Hindlimb muscle (tissue), 1 donor: ENCODE results near the gene FAM3B. TPM values are rescaled to one million over a fixed set of nuclear protein-coding genes. Genes with fewer than 3 reads are reported as not detected.

Experiments
- DNase-seq: peaks from one replicate; pipeline ENCODE4 v3.0.0-alpha.2; 2013
- polyA plus RNA-seq: library from polyadenylated mRNA; unstranded; fragments of 120-200 nt; gene quantifications from one replicate; pipeline ENCODE4 v1.2.1, GENCODE V29; 2013; ENCODE audit not compliant: insufficient read length

FAM3B gene
- polyA plus RNA-seq, 1 donor, result not detected

DNA sequence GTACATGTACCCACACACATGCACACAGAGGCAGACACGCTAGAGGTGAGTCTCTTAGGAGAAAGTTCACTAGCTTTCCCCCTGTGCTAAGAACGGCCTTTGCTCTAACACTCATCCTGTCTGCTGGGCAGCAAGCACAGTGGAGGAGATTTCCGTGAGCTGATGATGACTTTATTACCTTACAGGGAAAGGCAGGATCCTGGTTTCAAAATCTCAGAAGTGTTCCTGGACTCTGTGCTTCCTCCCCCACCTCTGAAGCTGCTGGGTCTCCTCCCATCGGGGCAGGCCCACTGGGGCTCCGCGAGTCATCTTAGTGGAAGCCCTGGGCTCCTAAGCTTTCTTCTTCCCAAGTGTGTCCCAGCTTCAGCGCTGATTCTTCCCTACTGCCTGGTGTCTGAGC lies 2.7 kb downstream of the FAM3B start:
- DNase-seq, result no peak

DNA sequence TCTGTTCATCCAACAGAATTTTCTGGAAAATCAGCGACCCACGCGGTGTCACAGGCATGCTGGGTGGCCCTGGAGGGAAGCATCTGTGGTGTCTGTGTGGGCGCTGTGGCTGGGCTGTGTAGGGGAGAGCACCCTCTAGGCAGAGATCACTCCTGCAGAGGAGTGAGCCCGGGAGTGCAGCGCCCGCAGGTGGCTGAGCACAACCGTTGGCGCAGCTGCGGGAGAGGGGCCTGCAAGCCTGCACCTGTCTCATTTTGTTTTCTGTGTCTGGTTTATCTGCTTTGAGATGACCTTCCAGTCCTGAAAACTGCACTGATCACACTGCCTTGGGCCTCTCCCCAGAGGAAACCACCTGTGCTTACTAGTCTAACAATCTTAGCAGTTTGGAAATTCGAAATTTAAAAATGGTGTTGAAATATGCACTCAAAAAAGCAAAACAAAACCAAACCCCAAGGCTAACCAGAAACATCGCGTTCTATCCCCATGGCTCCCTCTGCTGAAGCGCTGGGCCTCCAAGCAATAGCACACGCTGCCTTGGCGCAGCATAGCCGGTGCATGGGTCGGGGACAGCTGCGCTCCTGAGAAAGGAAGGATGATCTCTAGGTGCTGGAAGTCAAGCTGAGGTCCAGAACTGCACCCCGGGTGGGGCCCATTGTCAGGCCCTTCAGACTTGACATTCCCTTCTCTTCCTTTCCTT lies 4.8 kb downstream of the FAM3B start:
- DNase-seq, result no peak

DNA sequence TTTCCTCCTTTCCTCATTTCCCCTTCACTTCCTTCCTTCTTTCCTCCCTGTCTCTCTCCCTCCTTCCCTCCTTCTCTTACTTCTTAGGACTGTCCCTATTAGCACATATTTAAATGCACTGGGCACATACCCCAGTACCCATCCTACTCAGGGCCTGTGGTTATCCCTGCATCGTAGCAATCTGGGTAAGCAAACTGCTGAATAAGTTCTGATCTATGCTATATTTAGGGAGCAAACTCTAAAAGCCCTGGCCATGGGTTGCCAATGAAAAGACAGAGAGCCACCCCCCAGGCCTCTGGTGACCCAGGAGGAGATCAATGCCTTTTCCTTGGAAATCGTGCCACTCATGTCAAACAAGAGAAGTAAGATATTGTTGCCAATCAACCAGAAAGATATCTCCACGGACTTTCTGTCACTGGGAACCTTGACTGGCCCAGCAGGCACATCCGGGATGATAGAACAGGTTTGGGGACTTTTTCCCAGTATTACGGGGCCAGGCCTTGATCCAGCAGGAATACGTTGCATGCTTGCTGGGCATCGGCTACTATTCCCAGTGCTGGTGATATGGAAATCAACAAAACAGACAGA lies 5.4 kb downstream of the FAM3B start:
- DNase-seq, result no peak

DNA sequence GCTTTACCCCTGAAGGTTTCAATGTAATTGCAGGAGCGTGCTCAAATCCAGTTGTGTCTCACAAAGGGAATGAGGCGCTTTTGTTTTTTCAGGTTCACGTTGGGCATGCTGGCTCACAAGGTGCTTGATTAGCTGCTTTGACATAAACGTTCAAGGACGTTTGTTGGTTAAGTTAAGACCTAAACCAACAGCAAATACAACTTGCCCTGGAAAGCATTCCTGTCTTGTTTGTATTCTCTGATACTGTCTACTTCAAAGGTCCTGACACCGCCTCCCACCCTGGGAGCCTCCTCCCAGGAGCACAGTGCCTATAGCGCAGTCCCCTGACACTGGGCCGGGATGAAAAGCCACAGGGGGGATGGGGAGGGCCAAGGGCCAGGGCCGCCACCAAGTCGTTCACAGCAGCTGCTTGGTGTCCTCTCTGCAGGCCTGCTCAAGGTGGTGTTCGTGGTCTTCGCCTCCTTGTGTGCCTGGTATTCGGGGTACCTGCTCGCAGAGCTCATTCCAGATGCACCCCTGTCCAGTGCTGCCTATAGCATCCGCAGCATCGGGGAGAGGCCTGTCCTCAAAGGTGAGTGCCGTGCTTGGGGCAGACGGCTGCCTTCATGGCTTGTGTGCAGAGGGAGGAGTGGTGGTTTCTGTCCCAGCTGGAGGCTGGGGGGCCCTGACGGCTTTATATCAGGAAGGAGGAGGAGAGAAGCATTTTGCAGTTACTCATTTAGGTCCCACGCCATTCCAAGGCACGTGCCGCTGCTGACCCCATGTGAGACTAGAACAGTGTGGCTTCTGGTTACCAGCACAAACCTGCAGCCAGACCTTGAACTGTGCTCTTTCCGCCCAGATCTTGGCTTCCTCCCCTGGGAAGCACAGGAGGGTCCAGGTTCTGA lies 6.1 kb downstream of the FAM3B start:
- DNase-seq, result no peak

DNA sequence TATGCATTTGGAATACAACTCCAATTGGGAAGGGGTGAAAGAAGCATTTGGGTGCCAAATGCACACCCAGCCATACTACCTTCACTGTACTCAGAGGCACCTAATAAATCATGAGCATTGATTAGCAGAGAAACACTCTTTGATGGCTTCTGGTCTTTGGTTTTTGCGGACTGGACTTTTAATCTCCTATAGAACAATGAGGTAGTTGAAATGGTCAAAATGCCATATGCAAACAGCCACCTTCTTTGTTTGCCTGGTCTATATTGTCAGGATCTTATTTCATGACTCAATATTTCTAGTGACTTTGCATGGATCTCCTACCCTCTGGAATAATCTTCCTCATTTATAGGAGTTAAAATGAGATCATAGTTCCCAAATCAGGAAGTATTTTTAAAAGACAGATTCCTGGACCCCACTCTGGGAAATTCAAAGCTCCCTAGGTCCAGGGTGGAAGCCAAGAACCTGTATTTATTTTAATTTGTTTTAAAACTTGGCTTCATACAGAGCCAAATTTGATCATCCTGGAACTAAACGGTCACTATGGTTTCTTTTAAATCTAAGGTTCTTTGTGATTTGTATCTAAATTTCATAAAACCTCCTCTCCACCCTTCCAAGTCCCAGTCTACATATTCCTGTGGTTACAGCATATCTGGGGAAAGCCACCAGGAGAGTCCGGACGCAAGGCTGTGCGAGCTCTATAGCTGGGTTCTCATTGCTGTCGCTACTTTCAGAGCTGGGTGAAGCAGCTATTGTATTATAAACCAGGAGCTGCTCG lies 8.7 kb downstream of the FAM3B start:
- no peak for DNase-seq

DNA sequence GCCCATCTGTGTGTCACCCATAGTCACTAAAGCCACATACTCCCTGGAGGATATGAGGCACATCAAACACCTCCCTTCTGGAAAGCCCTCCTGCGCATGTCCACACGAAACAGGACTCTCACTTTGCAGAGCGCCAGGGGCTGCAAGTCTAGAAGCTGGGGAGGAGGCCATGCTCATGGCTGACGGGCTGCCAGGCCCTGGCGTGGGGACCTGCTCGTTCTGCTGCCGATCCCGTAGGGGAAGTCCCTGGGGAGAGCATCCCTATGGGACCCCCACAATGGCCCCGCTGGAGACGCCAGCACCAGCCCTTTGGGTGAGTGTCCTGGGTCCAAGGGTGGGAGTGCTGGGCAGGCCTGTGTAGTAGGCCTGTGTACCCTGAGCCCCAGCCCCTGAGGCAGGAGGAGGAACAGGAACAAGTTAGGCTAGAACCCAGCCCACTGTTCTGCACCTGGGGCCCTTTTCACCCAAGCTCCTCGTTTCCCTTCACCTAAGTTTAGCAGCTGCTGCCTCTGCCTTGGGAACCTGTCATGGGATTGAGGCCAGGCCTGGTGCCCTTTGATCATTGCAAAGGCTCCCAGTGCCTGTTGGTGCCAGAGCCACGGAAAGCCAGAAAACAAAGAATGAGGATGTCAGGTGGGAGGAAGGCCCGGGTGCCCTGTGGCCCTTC lies 9.9 kb downstream of the FAM3B start:
- no peak for DNase-seq

DNA sequence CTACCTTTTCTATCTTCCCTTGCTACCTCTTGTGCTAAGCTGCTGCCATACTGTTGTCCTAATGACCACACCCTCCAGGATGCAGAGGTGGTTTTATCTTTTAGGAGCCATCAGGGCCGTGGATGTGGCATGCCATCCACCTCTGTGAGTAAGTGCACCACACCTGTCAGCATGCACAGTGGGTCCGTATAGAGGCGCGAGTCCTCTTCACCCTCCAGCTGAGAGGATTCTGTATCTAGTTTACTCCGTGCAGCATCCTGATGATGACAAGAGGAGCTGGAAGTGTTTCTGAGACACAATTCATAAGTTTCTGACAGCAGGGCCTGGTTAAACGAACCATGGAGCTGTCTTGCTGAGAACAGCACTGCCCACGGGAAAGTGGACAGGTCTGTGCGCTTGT lies 11.2 kb downstream of the FAM3B start:
- no peak for DNase-seq

DNA sequence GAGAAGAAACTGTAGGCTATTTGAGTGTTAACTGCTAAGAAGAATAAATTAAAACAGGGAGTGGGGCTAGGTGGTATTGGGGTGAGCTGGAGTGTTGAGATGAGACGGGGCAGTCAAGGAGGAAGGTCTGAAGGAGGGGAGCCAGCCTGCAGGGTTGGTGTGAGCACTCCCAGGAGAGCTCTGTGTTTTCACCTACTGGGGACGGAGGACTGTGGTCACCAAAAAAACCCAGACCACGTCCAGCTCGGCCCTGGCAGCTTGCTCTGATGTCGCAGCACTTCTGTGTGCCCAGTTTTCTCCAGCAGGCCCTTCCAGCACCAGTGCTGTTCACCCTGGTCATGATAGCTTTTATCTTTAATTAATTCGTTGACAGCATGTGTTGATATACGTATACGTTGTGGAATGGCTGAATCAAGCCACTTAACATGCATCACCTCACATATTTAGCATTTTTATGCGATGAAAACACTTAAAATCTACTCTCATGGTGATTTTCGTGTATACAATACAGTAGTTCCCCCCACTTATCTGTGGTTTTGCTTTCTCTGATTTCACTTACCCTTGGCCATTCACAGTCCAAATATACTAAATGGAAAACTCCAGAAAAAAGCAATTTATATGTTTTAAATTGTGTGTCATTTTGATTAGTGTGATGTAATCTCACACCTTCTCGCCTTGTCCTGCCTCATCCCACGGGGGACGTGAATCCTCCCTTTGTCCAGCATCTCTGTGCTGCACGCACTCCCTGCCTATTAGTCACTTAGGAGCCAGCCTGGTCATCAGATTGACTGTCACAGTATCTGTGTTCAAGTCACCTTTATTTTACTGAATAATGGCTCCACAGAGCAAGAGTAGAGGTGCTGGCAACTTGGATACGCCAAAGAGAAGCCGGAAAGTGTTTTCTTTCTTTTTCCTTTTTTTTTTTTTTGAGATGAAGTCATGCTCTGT lies 12.3 kb downstream of the FAM3B start:
- no peak for DNase-seq

DNA sequence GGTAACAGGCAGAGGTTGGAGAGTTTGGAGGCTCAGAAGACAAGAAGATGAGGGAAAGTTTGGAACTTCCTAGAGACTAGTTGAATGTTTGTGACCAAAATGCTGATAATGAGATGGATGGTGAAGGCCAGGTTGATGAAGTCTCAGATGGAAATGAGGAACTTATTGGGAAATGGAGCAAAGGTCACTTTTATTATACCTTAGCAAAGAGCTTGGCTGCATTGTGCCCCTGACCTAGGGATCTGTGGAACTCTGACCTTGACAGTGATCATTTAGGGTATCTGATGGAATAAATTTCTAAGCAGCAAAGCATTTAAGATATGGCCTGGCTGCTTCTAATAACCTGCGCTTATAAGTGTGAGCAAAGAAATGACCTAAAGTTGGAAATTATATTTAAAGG lies 17.2 kb downstream of the FAM3B start:
- DNase-seq, result no peak

DNA sequence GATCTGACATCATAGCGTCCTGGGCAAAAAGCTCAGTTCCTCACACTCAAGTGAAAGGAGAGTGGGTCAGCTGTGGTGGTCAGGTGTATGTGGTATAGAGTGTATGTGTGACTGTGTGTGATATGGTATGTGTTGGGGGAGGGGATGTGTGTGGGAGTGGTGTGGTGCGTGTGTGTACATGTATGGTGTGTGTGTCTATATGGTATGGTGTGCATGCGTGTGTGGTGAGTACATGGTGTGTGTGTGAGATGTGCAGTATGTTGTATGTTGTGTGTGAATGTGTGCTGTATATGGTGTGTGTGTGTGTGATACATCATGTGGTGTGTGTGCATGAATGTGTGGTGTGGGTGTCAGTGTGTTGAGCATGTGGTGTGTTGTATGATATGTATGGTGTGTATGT lies 20.9 kb downstream of the FAM3B start:
- no peak for DNase-seq

DNA sequence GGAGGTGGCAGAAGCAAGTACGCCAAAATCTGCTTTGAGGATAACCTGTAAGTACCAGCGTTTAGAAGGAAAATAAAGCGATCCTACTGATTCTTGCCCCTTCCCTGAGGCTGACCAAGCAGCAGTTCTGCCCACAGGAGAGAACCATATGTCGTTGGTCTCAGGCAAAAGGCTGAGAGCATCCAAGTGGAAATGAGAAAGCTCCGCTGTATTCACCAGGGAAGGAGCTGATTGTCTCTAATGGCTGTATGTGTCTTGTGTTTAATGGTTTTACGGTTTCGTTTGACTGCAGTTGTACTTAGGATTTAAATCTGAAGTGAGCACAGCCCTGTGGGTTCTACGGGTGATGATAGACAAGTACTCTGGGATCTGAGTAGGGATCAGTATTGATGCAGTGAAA lies 21.9 kb downstream of the FAM3B start:
- no peak for DNase-seq

DNA sequence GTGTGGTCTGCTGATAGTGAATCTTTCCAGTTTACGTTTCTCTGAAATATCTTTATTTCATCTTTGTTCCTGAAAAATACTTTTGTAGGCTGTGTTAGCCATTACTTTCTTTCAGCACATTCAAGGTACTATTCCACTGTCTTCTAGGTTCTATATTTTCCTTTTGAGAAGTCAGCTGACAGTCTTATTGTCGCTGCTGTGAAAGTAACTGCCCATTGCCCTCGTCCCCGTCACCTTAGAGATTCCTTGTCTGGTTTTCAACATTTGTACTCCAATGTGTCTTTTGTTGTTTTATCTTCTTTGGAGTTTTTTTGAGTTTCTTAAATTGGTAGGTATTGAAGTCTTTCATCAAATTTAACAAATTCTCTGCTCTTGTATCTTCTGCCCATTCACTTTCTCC lies 25.4 kb downstream of the FAM3B start:
- no peak for DNase-seq

DNA sequence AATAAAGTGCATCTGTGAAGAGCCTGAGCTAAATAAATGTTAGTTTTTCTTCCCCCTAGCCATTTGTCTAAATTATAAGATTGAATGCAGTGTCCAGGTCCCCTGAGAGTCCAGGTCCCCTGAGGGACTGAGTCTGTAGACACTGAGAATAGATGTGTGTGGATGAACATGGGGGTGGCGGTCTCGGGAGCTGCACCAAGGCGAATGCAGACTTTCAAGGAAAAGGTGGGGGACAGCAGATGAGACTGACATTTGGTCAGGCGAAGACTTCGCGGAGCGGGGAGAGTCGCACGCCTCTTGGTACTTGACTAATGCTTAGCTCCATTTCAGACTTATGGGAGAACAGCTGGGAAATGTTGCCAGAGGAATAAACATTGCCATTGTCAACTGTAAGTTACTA lies 27.5 kb downstream of the FAM3B start:
- DNase-seq, result no peak

DNA sequence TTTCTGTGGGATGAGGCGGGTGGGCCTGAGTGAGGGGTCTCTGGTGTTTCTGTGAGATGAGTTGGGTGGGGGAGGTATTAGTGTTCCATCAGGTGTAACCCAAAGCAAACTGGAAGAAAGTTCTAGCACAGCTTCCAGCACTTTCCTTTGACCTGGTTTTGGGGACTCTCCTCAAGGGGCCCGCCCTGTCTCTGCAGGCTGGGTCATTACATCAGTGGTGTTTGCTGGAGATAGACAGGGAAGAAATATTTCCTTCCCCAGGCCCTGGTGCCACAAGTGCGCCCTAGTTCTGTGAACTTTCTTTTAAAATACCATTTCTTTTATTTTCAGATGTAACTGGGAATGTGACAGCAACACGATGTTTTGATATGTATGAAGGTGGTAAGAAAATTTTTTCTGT lies 28.8 kb downstream of the FAM3B start:
- no peak for DNase-seq

DNA sequence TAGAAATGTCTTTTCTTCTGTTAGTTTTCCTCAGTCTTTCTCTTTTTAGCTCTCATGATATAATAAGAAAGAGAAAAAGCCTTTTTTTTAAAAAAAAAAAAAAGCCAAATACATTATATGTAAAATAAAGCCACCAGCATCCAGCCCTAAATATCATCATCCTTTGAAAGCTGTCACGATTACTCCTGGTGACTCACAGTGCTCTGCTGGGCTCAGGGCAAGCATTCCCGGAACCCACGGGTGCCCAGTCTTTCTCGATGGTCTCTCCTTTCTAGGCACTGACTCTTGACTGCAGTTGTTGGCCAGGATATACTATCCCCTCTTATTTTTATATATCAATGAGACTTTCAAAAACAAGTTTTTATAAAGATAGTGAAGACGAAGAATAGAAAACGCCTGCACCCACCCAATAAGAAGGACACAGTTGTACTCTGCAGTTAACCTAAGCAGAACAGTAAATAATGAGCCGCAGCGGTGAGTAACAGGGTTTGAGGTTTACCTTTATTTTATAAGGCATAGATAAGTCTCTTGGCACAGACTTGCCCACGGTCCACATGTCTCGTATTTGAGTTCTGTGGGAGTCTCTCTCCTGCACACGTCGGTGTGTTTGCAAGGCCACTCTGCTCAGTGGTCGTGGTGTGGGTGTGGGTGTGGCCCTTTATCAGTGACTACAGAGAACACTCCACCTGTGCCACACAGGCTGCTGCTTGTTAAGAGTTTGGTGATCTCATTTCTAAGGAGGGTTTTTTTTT lies 29.5 kb downstream of the FAM3B start:
- no peak for DNase-seq

DNA sequence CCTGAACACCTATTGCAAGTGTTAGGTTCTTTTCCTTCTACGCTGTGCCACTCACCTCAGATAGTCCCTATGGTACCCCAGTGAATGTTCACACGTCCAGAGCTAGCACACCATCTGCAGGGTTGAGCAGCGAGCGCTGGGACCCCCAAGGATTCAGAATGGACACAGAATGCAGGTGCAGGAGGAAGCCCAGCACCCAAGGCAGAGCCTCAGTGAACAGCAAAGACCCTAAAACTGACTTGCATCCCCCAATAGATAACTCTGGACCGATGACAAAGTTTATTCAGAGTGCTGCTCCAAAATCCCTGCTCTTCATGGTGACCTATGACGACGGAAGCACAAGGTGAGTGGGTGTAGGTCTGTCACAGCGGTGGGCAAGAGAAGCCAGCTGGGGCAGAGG lies 30.2 kb downstream of the FAM3B start:
- no peak for DNase-seq

DNA sequence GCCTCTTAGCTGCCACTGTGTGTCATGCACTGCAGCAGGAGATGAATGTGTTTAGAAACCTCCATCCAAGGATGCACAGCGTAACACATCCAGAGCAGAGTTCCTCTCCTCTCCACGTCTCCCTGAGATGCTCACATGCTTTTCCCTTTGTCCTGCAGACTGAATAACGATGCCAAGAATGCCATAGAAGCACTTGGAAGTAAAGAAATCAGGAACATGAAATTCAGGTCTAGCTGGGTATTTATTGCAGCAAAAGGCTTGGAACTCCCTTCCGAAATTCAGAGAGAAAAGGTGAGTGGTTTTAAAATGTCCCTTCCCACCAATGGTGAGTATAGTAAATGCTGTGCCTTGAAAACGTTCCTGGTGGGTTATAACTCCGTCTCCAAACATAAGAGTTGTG lies 31.8 kb downstream of the FAM3B start:
- no peak for DNase-seq

DNA sequence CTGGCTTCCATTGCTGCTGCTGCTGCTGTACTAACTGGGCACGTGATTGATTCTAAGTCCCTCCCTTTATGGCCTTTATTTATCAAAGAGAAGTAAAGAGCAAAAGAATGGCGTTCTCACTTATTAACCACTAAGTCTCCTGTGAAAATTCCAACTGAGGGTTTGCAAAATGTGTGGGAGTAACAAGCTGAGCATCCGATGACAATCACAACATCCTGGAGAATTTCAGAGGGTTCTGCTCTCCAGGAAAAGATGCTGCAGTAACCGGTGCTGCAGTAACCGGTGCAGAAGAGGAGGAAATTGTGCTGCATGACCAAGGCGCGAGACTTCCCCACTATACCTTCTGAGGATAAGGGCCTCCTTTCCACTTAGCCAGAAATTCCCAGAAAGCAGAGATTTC lies 32.5 kb downstream of the FAM3B start:
- no peak for DNase-seq

DNA sequence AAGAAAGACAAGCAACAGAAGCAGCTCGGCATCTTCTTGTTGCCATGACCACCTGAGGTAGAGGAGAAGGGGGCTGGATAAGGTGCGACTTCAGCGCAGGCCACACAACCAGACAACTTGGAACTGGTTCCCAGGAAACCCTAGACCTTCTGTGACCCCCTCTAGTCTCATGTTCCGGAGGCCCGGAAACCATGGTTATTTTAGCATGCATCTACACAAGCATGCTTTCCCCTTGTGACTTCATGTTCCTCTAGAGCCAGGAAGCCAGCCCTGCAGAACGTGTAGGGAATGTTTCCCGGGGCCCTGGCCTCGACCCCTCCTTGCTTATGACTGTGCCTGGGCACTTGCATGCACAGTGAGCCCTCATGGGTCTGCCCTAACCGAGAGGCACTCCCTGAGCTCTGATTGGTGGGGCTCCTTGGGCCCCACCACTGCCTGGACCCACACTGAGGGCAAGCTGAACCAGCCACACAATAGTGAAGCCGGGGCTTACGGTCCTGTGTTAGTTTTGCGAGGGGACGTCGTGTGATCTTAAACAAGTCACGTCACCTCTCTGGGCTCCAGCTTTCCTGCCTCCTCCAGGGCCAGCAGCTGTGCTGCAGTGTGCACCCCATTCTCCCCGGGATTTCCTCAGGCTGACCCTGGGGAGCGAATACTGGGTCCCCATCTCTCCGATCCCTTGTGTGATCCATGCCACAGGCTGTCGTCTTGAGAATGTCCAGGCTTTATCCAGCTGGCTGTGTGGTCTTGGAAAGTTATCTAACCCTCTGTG lies 33.2 kb downstream of the FAM3B start:
- no peak for DNase-seq
